GM19397 (cell line): Measurements from ENCODE around the gene PLXNA4.

Experiments
- ATAC-seq: cut with Tn5 transposase; IDR thresholded peaks from one replicate; pipeline ENCODE4 v1.9.1; 2021; ENCODE audit warnings: mild to moderate bottlenecking, moderate library complexity; ENCODE audit not compliant: unreplicated experiment

PLXNA4 gene

DNA sequence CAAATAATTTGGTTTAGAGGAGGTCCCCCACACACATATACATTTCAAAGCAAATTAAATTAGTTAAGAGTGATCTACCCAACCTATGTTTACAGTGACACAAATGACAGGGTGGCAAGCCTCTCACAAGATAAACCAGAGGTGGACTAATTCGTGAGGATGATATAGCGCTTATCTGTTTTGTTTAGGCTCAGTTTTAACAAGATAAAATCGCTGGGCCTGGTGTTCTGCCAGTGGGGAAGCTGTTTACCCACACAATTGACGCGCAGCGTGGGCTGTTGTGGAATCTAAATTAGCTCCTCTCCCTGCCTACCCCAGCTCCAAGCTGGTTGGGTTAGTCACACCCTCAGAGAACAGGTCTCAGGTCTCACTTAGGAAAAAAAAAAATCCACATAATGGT is 16.7 kb upstream of the PLXNA4 start:
- no peak for ATAC-seq

DNA sequence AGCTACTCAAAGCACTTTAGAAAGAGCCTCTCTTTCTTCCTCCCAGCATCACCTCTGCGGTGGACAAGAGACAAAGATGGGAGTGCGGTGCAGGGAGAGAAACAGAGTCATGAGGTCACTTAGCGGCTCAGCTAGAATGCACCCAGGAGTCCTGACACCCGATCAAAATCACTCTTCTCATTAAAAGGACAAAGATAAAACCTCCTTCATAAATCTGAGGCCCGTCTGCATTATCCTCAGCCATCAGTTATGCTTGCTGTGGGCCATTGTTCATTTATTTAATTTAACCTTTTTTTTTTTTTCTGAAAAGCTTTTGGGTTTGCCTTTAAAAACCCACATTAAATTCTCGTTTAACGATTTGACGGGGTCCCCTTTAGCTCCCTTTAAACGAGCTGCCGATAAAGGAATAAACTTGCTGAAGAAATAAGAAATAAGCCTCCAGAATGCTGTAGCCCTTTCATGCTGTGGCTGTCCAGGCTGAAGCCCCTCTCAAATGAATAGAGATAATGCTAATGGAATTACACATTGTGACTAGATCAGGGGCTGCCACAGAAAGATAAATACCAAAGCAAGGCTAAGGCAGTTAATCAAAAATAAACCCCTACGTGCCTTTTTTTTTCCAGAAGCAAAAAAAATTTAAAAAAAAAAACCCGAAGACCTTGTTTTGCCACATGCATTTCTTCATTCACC is 16.1 kb upstream of the PLXNA4 start:
- no peak for ATAC-seq

DNA sequence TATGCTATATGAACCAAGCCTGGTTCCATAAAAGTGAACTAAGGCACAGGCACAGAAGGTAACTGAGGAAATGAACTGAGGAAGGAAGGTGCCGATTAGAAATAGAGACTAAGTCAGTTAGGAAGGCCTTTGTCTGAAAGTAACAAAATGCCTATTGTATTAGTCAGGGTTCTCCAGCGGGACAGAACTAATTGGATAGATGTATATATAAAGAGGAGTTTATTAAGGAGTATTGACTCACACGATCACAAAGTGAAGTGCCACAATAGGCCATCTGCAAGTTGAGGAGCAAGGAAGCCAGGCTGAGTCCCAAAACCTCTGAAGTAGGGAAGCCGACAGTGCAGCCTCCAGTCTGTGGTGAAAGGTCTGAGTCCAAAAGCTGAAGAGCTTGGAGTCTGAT is 13.9 kb upstream of the PLXNA4 start:
- no peak for ATAC-seq

GRCh38 chr7:132588596-132588995 is 12.3 kb upstream of the PLXNA4 start:
- no peak for ATAC-seq

DNA sequence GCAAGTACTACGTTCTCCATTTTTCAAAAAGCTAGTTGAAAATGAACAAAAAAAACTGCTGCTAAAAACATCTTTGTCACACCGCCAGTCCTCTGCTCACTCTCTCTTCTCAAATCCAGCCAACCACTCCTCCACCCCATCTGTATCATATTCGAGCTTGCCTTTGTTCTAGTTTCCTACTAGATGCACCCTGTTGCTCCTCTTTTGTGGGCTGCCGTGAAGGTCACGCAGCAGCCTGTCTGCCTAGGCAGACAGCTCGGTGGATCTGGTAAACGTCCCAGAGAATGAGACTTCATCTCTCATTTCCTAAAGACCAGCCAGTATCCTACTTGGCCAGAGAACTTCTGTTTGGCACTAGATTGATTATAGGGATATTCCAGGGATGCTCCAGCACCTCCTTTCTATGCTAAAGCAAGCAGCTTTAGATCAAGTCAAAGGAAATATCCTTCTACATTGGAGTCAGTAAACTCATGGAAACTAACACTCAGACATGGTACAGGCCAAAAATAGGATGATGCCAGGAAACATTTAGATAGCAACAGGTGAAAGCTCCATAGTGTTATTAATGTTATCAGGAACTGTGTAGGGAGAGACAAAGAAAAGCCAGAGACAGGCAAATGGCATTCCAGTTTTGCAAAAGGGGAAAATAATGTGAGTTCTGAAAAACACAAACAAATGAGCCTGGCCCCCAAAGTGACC is 8.7 kb upstream of the PLXNA4 start:
- no peak for ATAC-seq

DNA sequence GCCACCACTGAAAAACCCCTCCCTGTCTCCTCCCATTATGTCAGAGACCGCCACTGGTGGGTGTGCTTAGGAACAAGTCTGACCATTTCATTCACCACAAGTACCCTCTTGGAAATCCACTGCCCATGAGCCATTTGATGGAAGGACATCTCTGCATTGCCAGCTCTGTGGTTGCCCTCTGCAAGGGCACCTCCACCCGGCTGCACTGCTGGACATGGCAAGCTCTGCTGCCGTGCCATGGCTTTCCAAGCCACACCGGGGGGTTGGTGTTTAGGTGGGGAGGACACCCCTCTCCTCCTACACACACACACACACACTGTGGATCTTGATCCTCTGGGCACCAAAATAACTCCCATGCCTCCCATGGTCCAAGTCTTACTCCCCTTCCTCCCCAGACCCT is 5.2 kb upstream of the PLXNA4 start:
- ATAC-seq = no peak

GRCh38 chr7:132580717-132581285 is 4.5 kb upstream of the PLXNA4 start:
- no peak for ATAC-seq

GRCh38 chr7:132580277-132580676 is 4.0 kb upstream of the PLXNA4 start:
- ATAC-seq = no peak

GRCh38 chr7:132579260-132579899 is 3.1 kb upstream of the PLXNA4 start:
- no peak for ATAC-seq

- no peak for ATAC-seq
These were observed 2.6 kb upstream of the PLXNA4 start for GRCh38 chr7:132578826-132579225.

- ATAC-seq = no peak
These were observed 1.7 kb upstream of the PLXNA4 start for GRCh38 chr7:132578050-132578370.

- no peak for ATAC-seq
These were observed 1.2 kb upstream of the PLXNA4 start for GRCh38 chr7:132577206-132578049.

GRCh38 chr7:132576721-132577085 is 433 bp upstream of the PLXNA4 start:
- ATAC-seq = no peak

DNA sequence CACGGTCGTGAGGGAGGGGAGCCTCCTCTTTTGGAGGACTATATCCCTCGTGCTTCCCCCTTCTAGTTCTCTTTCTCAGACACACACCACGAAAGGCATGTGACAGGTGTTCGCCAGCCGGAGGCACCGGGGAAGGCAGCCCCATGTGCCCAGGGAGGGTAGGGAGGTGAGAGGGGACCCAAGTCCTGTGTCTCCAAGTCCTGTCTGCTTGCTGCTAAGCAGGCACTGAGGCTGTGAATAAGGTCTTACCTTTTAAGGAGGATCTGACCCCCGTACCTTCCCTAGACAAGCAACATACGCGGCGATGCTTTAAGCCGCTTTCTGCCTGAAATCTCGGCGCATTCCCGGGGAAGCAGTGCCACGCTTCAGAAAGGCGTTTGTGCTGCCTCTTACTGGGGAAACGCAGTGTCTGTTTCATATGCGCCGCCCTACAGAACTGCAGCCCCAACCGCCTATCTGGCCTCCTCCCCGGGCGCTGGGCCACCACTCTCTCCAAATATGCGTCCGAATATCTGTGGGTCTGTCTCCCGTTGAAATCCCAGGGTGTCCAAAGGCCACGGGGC is 770 bp downstream of the PLXNA4 start:
- ATAC-seq = no peak

DNA sequence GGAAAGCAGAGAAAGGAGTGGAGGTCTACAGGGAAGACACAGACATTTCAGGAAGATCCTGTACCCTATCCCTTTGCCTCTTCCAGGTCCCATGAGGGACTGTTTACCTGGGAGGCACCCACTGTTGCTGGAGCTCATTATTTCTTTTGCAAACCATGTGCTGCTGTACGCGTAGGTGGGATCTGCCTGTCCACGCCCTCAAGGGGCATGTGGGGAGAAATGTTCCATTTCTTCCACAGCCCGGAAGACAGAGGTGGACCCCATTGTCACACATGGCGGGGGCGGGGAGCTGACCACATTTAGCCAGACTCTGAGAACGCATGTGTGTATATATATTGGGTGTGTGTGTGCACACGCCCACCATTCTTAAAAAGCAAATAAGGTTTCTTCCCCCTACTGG is 2.0 kb downstream of the PLXNA4 start:
- ATAC-seq = no peak

GRCh38 chr7:132573251-132573955 is 2.9 kb downstream of the PLXNA4 start:
- ATAC-seq = no peak

DNA sequence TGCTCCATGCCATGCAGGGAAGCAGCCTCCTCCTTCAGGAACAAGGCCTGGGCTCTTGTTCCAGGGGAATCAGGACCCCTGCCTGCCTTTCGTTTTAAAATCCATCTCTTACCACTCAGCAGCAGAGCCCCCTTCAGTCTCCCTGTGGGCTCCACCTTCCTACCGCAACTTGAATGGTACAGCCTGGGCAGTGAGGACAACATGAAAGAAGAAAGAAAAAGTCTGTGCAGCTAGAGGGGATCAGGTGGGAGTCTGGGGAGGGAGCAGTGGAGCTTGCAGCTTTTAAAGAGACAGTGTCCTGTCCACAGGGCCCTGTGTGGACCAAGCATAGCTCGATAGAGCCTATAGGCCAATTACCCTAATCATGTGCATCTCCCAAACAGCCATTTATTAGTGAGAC is 3.7 kb downstream of the PLXNA4 start:
- no peak for ATAC-seq

- no peak for ATAC-seq
These were observed 4.3 kb downstream of the PLXNA4 start for GRCh38 chr7:132571970-132572369.

DNA sequence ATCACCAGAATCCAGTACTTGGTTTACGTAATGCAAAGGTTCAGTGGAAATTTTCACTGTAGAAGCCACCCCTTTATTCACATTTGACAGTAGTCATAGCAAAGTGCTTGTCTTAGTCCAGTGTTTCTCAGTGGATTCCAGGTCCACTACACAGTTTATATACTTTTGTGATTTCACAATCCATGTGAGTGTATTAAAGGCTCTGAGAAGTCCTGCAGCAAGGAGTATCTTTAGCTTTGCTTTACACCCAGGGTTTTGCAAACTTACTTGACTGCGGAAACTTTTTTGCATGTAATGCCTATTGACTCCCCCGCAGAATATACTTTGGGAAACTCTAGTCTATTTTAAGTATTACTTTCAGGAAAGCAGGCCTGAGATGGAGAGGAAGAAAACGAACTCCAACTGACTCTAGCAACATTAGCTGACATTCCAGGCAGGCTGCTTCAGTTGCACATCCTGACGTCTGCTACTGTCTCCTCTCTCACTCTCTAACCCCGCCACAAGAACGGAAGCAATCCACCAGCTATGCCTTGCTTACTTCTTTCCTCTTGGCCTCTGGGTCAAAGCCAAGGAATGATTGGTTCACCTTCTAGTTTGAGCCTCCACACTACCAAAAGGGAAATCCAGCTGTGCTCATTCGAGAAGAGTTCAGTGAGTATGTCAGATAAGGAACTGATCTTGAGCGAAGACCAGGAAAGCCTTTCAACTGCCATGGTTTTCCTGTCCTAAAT is 6.2 kb downstream of the PLXNA4 start:
- no peak for ATAC-seq

DNA sequence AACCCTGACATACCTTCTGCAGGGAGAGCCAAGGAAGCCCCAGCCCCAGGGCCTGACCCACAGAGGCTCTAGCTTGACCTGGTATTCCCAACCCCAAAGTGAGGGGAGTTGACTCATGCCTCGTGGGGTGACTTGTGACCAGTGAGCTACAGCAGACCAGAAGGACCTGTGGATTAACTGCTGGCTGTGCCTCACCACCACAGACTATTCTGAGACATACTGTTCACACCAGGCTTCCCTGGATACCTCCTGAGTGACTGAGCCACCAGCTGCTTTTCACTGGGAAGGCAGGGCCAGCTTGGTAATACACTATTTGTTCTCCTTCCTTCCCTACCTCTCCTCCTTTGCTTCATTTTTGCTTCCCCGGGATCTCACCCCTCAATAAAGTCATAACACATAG is 7.3 kb downstream of the PLXNA4 start:
- no peak for ATAC-seq
